ENCODE data around the gene VAT1L.

DNA sequence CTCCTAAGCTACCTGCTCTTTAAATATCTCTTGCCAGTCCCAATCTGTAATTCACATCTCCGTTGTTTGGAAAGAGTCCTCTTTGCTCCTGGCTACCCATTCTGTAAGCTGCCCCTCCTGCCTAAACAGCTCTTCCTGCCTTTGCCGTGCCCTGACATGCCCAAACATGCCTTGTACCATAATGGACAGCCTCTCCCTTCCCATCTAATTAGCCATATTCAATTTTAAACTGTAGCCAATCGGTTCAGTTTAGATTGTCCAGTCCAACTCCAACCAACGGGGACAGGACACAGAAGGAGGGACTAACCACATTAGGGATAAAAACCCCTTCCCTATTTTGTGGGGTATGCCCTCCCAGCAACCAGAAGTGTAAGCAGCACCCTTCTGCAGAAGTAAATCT is 203.3 kb downstream of the VAT1L start:
- TF ChIP-seq CTCF (IDR thresholded peaks at IDR 0.05) (no peak), ZFX (IDR thresholded peaks at IDR 0.05; ENCODE audit: borderline replicate concordance) (no peak)

Data from 22Rv1 (cell line).